K562 (cell line): ENCODE data around the gene ESR2. TPM values are rescaled to one million over a fixed set of nuclear protein-coding genes. Genes with fewer than 3 reads are reported as not detected.

Experiments
- CEBPG ChIP-seq, 3 experiments: fragments of 200-800 bp in 1 of 3; sonication (Bioruptor generic) in 1 of 3; sonication (generic) in 1 of 3; formaldehyde crosslinking in 1 of 3; IDR thresholded peaks in 2 of 3; conservative IDR thresholded peaks in 1 of 3; 2 replicates each; pipeline versions ENCODE4 v1.6.1 to v1.8.0; 2016 to 2022; ENCODE audit warnings: missing compliant biosample characterization in 2 of 3, missing genetic modification characterization in 2 of 3, mild to moderate bottlenecking in 1 of 3, missing genetic modification reagents in 1 of 3
- CREB5 ChIP-seq: fragments of 250-450 bp; sonication (Bioruptor Pico); IDR thresholded peaks from 2 replicates; pipeline ENCODE4 v1.5.0; 2020; ENCODE audit warnings: mild to moderate bottlenecking
- HOMEZ ChIP-seq: fragments of 250-450 bp; sonication (Bioruptor Pico); IDR thresholded peaks from 2 replicates; pipeline ENCODE4 v1.4.0; 2020; ENCODE audit warnings: mild to moderate bottlenecking, moderate library complexity
- PURB ChIP-seq: sonication (generic); formaldehyde crosslinking; IDR thresholded peaks from 2 replicates; pipeline ENCODE4 v1.9.0; 2021; ENCODE audit warnings: low read depth, mild to moderate bottlenecking, missing genetic modification reagents
- RBM17 ChIP-seq: fragments of 200-400 bp; formaldehyde crosslinking; IDR thresholded peaks from 2 replicates; pipeline ENCODE4 v1.6.1; 2017; ENCODE audit warnings: low read depth, mild to moderate bottlenecking, low read length, borderline replicate concordance
- TCF7 ChIP-seq: sonication (generic); IDR thresholded peaks from 2 replicates; pipeline ENCODE4 v1.6.1; 2016; ENCODE audit warnings: antibody characterized with exemption, borderline replicate concordance
- YY1 ChIP-seq, 3 experiments: IDR thresholded peaks; 2 replicates each; pipeline ENCODE4 v1.6.1; 2011; ENCODE audit warnings: low read length in 2 of 3, mild to moderate bottlenecking in 2 of 3, moderate library complexity in 2 of 3, borderline replicate concordance in 1 of 3, control low read depth in 1 of 3, low read depth in 1 of 3; ENCODE audit not compliant: insufficient read depth in 3 of 3, insufficient replicate concordance in 2 of 3, control insufficient read depth in 1 of 3, insufficient read length in 1 of 3; ENCODE audit errors: extremely low read depth in 1 of 3
- ZNF76 ChIP-seq: fragments of 250-450 bp; sonication (Bioruptor Pico); IDR thresholded peaks from 2 replicates; pipeline ENCODE4 v1.4.0; 2020; ENCODE audit warnings: mild to moderate bottlenecking, moderate library complexity, borderline replicate concordance
- polyA plus RNA-seq, 8 experiments: library from polyadenylated mRNA; depleted of rRNA in 4 of 8; stranded (reverse) in 5 of 8; unstranded in 3 of 8; fragments of >200 nt; fragmentation: Nextera tagmentation in 2 of 8; fragmentation: Illumina TruSeq in 1 of 8; extraction: Ambion mirVana in 2 of 8; extraction: Trizol in 1 of 8; gene quantifications; 2 replicates each; pipeline versions ENCODE4 v1.2.1 to v1.2.3, GENCODE V29; 2011 to 2014; ENCODE audit warnings: inconsistent platforms in 1 of 8, missing spikeins in 1 of 8
- total RNA-seq, 7 experiments: library from RNA; depleted of rRNA in 6 of 7; stranded (reverse); fragments of >200 nt in 6 of 7; fragmentation: Illumina TruSeq in 2 of 7; extraction: Trizol in 2 of 7; gene quantifications; 2 replicates each; pipeline versions ENCODE4 v1.2.1 to v1.2.3, GENCODE V29; 2011 to 2021; ENCODE audit warnings: low replicate concordance in 1 of 7

Gene ESR2
- total and polyA plus RNA-seq, 9 of the 15 experiments (the other 6 are each of a cell fraction or from before 2014, with no cell fraction given): 0.07 to 3.8 (median 2.0) TPM

GRCh38 chr14:64338616-64339316, 44.6 kb upstream of the ESR2 start (continued):
- TF ChIP-seq HOMEZ (CRISPR knock-in tag) (no peak), CREB5 (CRISPR knock-in tag) (no peak), ZNF76 (CRISPR knock-in tag) (no peak), CEBPG (CRISPR knock-in tag; IDR thresholded peaks at IDR 0.05) (no peak), CEBPG (tag; conservative IDR thresholded peaks at IDR 0.05 in 1 of 2, IDR thresholded peaks at IDR 0.05 in 1 of 2) (no peak), PURB (CRISPR knock-in tag) (no peak), TCF7 (no peak), RBM17 (no peak), YY1 (IDR thresholded peaks at IDR 0.05; ENCODE audit: borderline replicate concordance in 1 of 3, control insufficient read depth in 1 of 3, extremely low read depth in 1 of 3, insufficient read depth in 3 of 3, insufficient read length in 1 of 3, insufficient replicate concordance in 2 of 3, low read depth in 1 of 3, low read length in 2 of 3) (no peak)
